GM12878 (cell line): Measurements from ENCODE around the gene AQP3.

Source experiments
- EGR1 ChIP-seq, 2 experiments: IDR thresholded peaks; 1 replicate in 1 of 2; 2 replicates in 1 of 2; pipeline ENCODE4 v1.6.1; 2011 to 2012; ENCODE audit warnings: low read depth in 2 of 2, low read length in 2 of 2, borderline replicate concordance in 1 of 2, mild to moderate bottlenecking in 1 of 2, moderate library complexity in 1 of 2
- KAT2A ChIP-seq: conservative IDR thresholded peaks from 2 replicates; pipeline ENCODE4 v1.6.1; 2011; ENCODE audit warnings: low read depth, low read length; ENCODE audit not compliant: control insufficient read depth
- NRF1 ChIP-seq: conservative IDR thresholded peaks from 2 replicates; pipeline ENCODE4 v1.6.1; 2011; ENCODE audit warnings: mild to moderate bottlenecking, low read depth, low read length, improper control_type of control experiment

DNA sequence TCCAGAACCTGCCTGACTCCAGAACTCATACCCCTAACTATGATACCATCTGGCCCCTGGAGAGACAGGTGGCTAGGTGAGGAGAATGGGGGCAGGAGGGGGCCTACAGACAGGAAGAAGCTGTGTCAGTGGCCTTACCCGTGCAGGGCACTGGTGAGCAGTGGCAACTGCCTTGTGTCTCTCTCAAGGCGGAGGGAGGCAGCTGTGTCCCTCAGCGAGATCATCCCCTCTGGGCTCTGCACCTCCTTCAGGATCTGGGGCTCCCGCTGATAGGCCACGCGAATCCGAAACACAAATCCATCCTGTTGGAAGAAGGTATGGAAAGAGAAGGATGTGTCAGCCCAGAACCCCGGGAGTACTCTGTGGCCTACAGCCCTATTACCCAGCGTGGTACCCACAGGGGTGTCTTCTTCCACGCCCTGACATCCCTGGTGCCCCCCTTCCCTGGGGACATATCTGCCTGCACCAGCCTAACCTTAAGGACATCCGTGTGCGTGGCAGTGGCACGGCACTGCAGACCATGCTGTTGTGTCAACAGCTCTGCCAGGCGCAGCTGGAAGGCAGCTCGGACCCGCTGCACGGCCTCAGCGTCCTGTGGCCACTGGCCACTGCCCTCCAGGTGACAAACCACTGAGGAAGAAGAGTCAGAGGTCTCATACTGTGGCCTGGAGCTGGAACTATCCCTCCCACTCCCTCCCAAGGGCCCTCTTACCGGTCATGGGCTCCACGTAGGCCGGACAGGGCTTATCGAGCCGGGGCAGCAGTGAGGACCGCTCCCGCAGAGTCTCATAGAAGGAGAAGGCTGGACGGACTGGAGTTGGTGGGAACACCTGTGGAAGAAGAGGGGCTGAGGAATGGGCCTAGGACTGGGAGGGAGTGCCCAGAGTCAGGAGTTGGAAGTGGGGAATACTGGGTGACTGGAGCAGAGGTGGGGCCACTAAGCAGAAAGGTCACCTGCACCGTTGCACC is 18.5 kb upstream of the AQP3 start:
- no peak for TF ChIP-seq NRF1
- no peak for TF ChIP-seq EGR1 (IDR thresholded peaks at IDR 0.05; ENCODE audit: borderline replicate concordance in 1 of 2, low read depth in 2 of 2, low read length in 2 of 2)
- TF ChIP-seq KAT2A, result no peak
